HepG2 (cell line): ENCODE results near the gene AP3M1. TPM values are rescaled to one million over a fixed set of nuclear protein-coding genes. Genes with fewer than 3 reads are reported as not detected.

Experiments used
- MIER2 ChIP-seq: IDR thresholded peaks from 2 replicates; pipeline ENCODE4 v1.6.1; 2016; ENCODE audit warnings: missing biosample characterization, missing genetic modification reagents
- MNT ChIP-seq: fragments of 450-650 bp; IDR thresholded peaks from 2 replicates; pipeline ENCODE4 v1.6.1; 2016
- MYPOP ChIP-seq: sonication (generic); formaldehyde crosslinking; IDR thresholded peaks from 2 replicates; pipeline ENCODE4 v1.8.1; 2023; ENCODE audit warnings: mild to moderate bottlenecking, moderate library complexity, missing genetic modification reagents
- NFIC ChIP-seq: IDR thresholded peaks from 2 replicates; pipeline ENCODE4 v1.6.1; 2012; ENCODE audit warnings: mild to moderate bottlenecking, low read length, inconsistent platforms
- ONECUT2 ChIP-seq: sonication (generic); formaldehyde crosslinking; IDR thresholded peaks from 2 replicates; pipeline ENCODE4 v1.4.0; 2020; ENCODE audit warnings: missing genetic modification reagents
- RAD51 ChIP-seq: fragments of 450-650 bp; IDR thresholded peaks from 2 replicates; pipeline ENCODE4 v1.6.1; 2016; ENCODE audit warnings: borderline replicate concordance
- THAP11 ChIP-seq: IDR thresholded peaks from 2 replicates; pipeline ENCODE4 v1.6.1; 2016; ENCODE audit warnings: missing biosample characterization, missing genetic modification reagents
- ZBTB44 ChIP-seq: sonication (generic); formaldehyde crosslinking; IDR thresholded peaks from 2 replicates; pipeline ENCODE4 v1.4.0; 2020; ENCODE audit warnings: missing genetic modification reagents
- ZFP91 ChIP-seq: sonication (generic); formaldehyde crosslinking; IDR thresholded peaks from 2 replicates; pipeline ENCODE4 v1.9.0; 2022; ENCODE audit warnings: missing genetic modification reagents, mild to moderate bottlenecking, borderline replicate concordance
- ZNF800 ChIP-seq: sonication (generic); formaldehyde crosslinking; IDR thresholded peaks from 2 replicates; pipeline ENCODE4 v1.4.0; 2020; ENCODE audit warnings: missing genetic modification reagents
- ZNF879 ChIP-seq: sonication (generic); formaldehyde crosslinking; IDR thresholded peaks from 2 replicates; pipeline ENCODE4 v1.8.1; 2023; ENCODE audit warnings: missing genetic modification reagents
- polyA plus RNA-seq, 8 experiments: library from polyadenylated mRNA; depleted of rRNA in 3 of 8; stranded (reverse) in 7 of 8; unstranded in 1 of 8; fragments of >200 nt; fragmentation: Illumina TruSeq in 4 of 8; extraction: Trizol in 4 of 8; gene quantifications; 2 replicates each; pipeline versions ENCODE4 v1.2.1 to v1.2.3, GENCODE V29; 2011 to 2016; ENCODE audit warnings: low read depth in 4 of 8, missing spikeins in 1 of 8, mixed read lengths in 1 of 8; ENCODE audit not compliant: insufficient read depth in 1 of 8
- total RNA-seq, 5 experiments: library from RNA; depleted of rRNA; stranded (reverse); fragments of >200 nt; fragmentation: Illumina TruSeq; extraction: Trizol; gene quantifications; 2 replicates each; pipeline ENCODE4 v1.2.3, GENCODE V29; 2016; ENCODE audit warnings: low read depth in 1 of 5
- TF ChIP-seq, protein P1 (sequence below): sonication (generic); formaldehyde crosslinking; IDR thresholded peaks from 2 replicates; pipeline ENCODE4 v1.8.0; 2022; ENCODE audit warnings: mild to moderate bottlenecking, missing genetic modification reagents; ENCODE audit not compliant: insufficient replicate concordance
- TF ChIP-seq, protein P2 (sequence below): sonication (generic); formaldehyde crosslinking; IDR thresholded peaks from 2 replicates; pipeline ENCODE4 v1.5.1; 2020; ENCODE audit warnings: mild to moderate bottlenecking, missing genetic modification reagents, moderate library complexity

The AP3M1 gene
- total and polyA plus RNA-seq, 2 of the 13 experiments (the other 11 are each of a cell fraction or from before 2014, with no cell fraction given): 29.0 to 31.6 TPM

- TF ChIP-seq ZFP91 (peak; percentile 70; the same call in 1 of the 2 replicates), MIER2 (CRISPR knock-in tag) (no peak), ZNF879 (no peak), NFIC (no peak), MNT (peak; percentile 62), MYPOP (CRISPR knock-in tag) (no peak; the same call in 1 of the 2 replicates), ONECUT2 (CRISPR knock-in tag) (no peak), ZNF800 (CRISPR knock-in tag) (peak; percentile 36; the same call in 1 of the 2 replicates), THAP11 (CRISPR knock-in tag) (peak; percentile 69; the same call in 1 of the 2 replicates), RAD51 (no peak), ZBTB44 (no peak)
- TF ChIP-seq, protein P1, sequence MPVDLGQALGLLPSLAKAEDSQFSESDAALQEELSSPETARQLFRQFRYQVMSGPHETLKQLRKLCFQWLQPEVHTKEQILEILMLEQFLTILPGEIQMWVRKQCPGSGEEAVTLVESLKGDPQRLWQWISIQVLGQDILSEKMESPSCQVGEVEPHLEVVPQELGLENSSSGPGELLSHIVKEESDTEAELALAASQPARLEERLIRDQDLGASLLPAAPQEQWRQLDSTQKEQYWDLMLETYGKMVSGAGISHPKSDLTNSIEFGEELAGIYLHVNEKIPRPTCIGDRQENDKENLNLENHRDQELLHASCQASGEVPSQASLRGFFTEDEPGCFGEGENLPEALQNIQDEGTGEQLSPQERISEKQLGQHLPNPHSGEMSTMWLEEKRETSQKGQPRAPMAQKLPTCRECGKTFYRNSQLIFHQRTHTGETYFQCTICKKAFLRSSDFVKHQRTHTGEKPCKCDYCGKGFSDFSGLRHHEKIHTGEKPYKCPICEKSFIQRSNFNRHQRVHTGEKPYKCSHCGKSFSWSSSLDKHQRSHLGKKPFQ (CRISPR knock-in tag): peak; percentile 70
- TF ChIP-seq, protein P2, sequence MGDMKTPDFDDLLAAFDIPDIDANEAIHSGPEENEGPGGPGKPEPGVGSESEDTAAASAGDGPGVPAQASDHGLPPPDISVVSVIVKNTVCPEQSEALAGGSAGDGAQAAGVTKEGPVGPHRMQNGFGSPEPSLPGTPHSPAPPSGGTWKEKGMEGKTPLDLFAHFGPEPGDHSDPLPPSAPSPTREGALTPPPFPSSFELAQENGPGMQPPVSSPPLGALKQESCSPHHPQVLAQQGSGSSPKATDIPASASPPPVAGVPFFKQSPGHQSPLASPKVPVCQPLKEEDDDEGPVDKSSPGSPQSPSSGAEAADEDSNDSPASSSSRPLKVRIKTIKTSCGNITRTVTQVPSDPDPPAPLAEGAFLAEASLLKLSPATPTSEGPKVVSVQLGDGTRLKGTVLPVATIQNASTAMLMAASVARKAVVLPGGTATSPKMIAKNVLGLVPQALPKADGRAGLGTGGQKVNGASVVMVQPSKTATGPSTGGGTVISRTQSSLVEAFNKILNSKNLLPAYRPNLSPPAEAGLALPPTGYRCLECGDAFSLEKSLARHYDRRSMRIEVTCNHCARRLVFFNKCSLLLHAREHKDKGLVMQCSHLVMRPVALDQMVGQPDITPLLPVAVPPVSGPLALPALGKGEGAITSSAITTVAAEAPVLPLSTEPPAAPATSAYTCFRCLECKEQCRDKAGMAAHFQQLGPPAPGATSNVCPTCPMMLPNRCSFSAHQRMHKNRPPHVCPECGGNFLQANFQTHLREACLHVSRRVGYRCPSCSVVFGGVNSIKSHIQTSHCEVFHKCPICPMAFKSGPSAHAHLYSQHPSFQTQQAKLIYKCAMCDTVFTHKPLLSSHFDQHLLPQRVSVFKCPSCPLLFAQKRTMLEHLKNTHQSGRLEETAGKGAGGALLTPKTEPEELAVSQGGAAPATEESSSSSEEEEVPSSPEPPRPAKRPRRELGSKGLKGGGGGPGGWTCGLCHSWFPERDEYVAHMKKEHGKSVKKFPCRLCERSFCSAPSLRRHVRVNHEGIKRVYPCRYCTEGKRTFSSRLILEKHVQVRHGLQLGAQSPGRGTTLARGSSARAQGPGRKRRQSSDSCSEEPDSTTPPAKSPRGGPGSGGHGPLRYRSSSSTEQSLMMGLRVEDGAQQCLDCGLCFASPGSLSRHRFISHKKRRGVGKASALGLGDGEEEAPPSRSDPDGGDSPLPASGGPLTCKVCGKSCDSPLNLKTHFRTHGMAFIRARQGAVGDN (CRISPR knock-in tag): peak; percentile 80
Measured at GRCh38 chr10:74150990-74151878, 606 bp upstream of the AP3M1 start, which contains the start of gene ADK (continued).
